K562 (cell line): ENCODE measurements around the gene LRRFIP2. TPM values are rescaled to one million over a fixed set of nuclear protein-coding genes. Genes with fewer than 3 reads are reported as not detected.

ENCODE experiments used
- ATAC-seq: fragments of 200-7000 bp; cut with Tn5 transposase; 3 replicates; pipeline ENCODE4 v1.9.1; 2020; ENCODE audit warnings: moderate library complexity
- BruUV-seq: library from RNA; stranded (reverse); fragments of 400-500 nt; replicated peaks from 2 replicates; lab custom pipeline; 2021; lab: Mats Ljungman, UMichigan
- CTCF ChIA-PET: fragments of 300-600 bp; formaldehyde crosslinking; extraction: SDS; loops from one replicate; lab custom pipeline; 2021; ENCODE audit warnings: low intra/inter-chr PET ratio; lab: Yijun Ruan, JAX
- POLR2A ChIA-PET: fragments of 300-600, 350-650 bp; sonication (Branson Sonifier 250); formaldehyde crosslinking; extraction: SDS; loops from one replicate; lab custom pipeline; 2021; ENCODE audit warnings: antibody characterized with exemption, inconsistent platforms; lab: Yijun Ruan, JAX
- DNase-seq, 4 experiments: peaks; one replicate each; pipeline versions ENCODE4 v3.0.0 to v3.0.0-alpha.2; 2011 to 2018; ENCODE audit warnings: low spot score in 3 of 4, mixed read lengths in 3 of 4; ENCODE audit errors: extremely low read depth in 1 of 4
- FAIRE-seq: peaks from 2 replicates; lab custom pipeline; 2011; peaks lifted over from hg19 to GRCh38; lab: Jason Lieb, UNC
- H2AFZ ChIP-seq: 2 replicates; pipeline ENCODE4 v1.6.0; 2011; ENCODE audit warnings: low read depth, low read length, control low read depth, inconsistent platforms
- H3K27ac ChIP-seq: fragments of 200-600 bp; 3 replicates; pipeline ENCODE4 v1.8.0; 2011; ENCODE audit warnings: low read depth, mild to moderate bottlenecking, control low read depth, inconsistent platforms, low read length, moderate library complexity, mixed read lengths; ENCODE audit errors: extremely low read depth
- H3K27me3 ChIP-seq, 2 experiments: fragments of 300-600 bp in 1 of 2; 2 replicates in 1 of 2; 3 replicates in 1 of 2; pipeline versions ENCODE4 v1.6.0 to v1.8.0; 2011; ENCODE audit warnings: inconsistent platforms in 2 of 2, low read length in 2 of 2, mild to moderate bottlenecking in 1 of 2, mixed read lengths in 1 of 2, moderate library complexity in 1 of 2; ENCODE audit not compliant: control insufficient read depth in 2 of 2, insufficient read depth in 2 of 2
- H3K36me3 ChIP-seq: fragments of 300-600 bp; 3 replicates; pipeline ENCODE4 v1.8.0; 2011; ENCODE audit warnings: mild to moderate bottlenecking, low read length, inconsistent platforms; ENCODE audit not compliant: control insufficient read depth, insufficient read depth
- H3K4me1 ChIP-seq, 2 experiments: fragments of 200-600 bp in 1 of 2; replicated peaks in 1 of 2; 2 replicates in 1 of 2; 3 replicates in 1 of 2; pipeline versions ENCODE4 v1.5.1 to v1.8.0; 2011; ENCODE audit warnings: inconsistent platforms in 2 of 2, low read length in 2 of 2, mild to moderate bottlenecking in 1 of 2, mixed read lengths in 1 of 2, moderate library complexity in 1 of 2; ENCODE audit not compliant: control insufficient read depth in 2 of 2, insufficient read depth in 2 of 2
- H3K4me2 ChIP-seq: 2 replicates; pipeline ENCODE4 v1.6.1; 2011; ENCODE audit warnings: low read length, control low read depth, inconsistent platforms, mixed read lengths; ENCODE audit not compliant: insufficient read depth
- H3K4me3 ChIP-seq: fragments of 200-600 bp; sonication (generic), shearing (Covaris generic); 2 replicates; pipeline ENCODE4 v1.5.1; 2016; ENCODE audit warnings: control low read depth, inconsistent platforms
- H3K79me2 ChIP-seq: fragments of 200-600 bp; 3 replicates; pipeline ENCODE4 v1.8.0; 2011; ENCODE audit warnings: low read length, inconsistent platforms; ENCODE audit not compliant: control insufficient read depth, insufficient read depth
- H3K9ac ChIP-seq, 2 experiments: 2 replicates each; pipeline versions ENCODE4 v1.6.0 to v1.6.1; 2011; ENCODE audit warnings: low read depth in 2 of 2, low read length in 2 of 2, control low read depth in 1 of 2, inconsistent platforms in 1 of 2, mild to moderate bottlenecking in 1 of 2, mixed read lengths in 1 of 2; ENCODE audit not compliant: insufficient read depth in 1 of 2
- H3K9me1 ChIP-seq: one replicate; pipeline ENCODE4 v1.6.0; 2011; ENCODE audit warnings: inconsistent platforms, mild to moderate bottlenecking, low read length, moderate library complexity; ENCODE audit not compliant: control insufficient read depth, insufficient read depth
- H3K9me3 ChIP-seq: replicated peaks from 2 replicates; pipeline ENCODE4 v1.5.1; 2011; ENCODE audit warnings: low read depth, low read length, inconsistent platforms; ENCODE audit not compliant: control insufficient read depth, insufficient read depth
- H4K20me1 ChIP-seq: replicated peaks from 2 replicates; pipeline ENCODE4 v1.6.1; 2011; ENCODE audit warnings: low read length, inconsistent platforms, mixed read lengths; ENCODE audit not compliant: control insufficient read depth, insufficient read depth
- ELF4 ChIP-seq: fragments of 450-650 bp; formaldehyde crosslinking; IDR thresholded peaks from 2 replicates; pipeline ENCODE4 v1.4.0; 2022; ENCODE audit warnings: missing genetic modification characterization
- ILK ChIP-seq: fragments of 450-650 bp; IDR thresholded peaks from 2 replicates; pipeline ENCODE4 v1.6.1; 2016; ENCODE audit warnings: missing genetic modification characterization, low read depth, mild to moderate bottlenecking, missing compliant biosample characterization, moderate library complexity, borderline replicate concordance
- ZNF121 ChIP-seq: sonication (generic); formaldehyde crosslinking; conservative IDR thresholded peaks from 2 replicates; pipeline ENCODE4 v1.8.0; 2022; ENCODE audit warnings: missing genetic modification reagents
- WGBS: fragments of 100-300 bp; shearing (Covaris generic); methylation state at CpG from one replicate; pipeline ENCODE4 v1.1.6; 2016; ENCODE audit warnings: low coverage, mixed read lengths; ENCODE audit not compliant: insufficient coverage; ENCODE audit errors: missing lambda C conversion rate; 5-methylcytosine and 5-hydroxymethylcytosine counted together
- in situ Hi-C: fragments of 300-500 bp; cut with MboI; formaldehyde crosslinking; loops from 4 replicates; pipeline ENCODE4 v1.15.0; 2018; ENCODE audit warnings: inconsistent platforms, mixed read lengths
- intact Hi-C: fragments of 100-400 bp; cut with micrococcal nuclease; formaldehyde crosslinking; loops from 2 replicates; pipeline ENCODE4 v1.14.2; 2022
- polyA plus RNA-seq, 8 experiments: library from polyadenylated mRNA; depleted of rRNA in 4 of 8; stranded (reverse) in 5 of 8; unstranded in 3 of 8; fragments of >200 nt; fragmentation: Nextera tagmentation in 2 of 8; fragmentation: Illumina TruSeq in 1 of 8; extraction: Ambion mirVana in 2 of 8; extraction: Trizol in 1 of 8; gene quantifications; 2 replicates each; pipeline versions ENCODE4 v1.2.1 to v1.2.3, GENCODE V29; 2011 to 2014; ENCODE audit warnings: inconsistent platforms in 1 of 8, missing spikeins in 1 of 8
- total RNA-seq, 7 experiments: library from RNA; depleted of rRNA in 6 of 7; stranded (reverse); fragments of >200 nt in 6 of 7; fragmentation: Illumina TruSeq in 2 of 7; extraction: Trizol in 2 of 7; gene quantifications; 2 replicates each; pipeline versions ENCODE4 v1.2.1 to v1.2.3, GENCODE V29; 2011 to 2021; ENCODE audit warnings: low replicate concordance in 1 of 7
- TF ChIP-seq, protein P1 (sequence below): fragments of 200-800 bp; sonication (Bioruptor generic); IDR thresholded peaks from 2 replicates; pipeline ENCODE4 v1.6.1; 2017; ENCODE audit warnings: missing genetic modification characterization, missing compliant biosample characterization

LRRFIP2 gene
- total and polyA plus RNA-seq, 9 of the 15 experiments (the other 6 are each of a cell fraction or from before 2014, with no cell fraction given), result 9.9 to 53.9 (median 42.7) TPM

DNA sequence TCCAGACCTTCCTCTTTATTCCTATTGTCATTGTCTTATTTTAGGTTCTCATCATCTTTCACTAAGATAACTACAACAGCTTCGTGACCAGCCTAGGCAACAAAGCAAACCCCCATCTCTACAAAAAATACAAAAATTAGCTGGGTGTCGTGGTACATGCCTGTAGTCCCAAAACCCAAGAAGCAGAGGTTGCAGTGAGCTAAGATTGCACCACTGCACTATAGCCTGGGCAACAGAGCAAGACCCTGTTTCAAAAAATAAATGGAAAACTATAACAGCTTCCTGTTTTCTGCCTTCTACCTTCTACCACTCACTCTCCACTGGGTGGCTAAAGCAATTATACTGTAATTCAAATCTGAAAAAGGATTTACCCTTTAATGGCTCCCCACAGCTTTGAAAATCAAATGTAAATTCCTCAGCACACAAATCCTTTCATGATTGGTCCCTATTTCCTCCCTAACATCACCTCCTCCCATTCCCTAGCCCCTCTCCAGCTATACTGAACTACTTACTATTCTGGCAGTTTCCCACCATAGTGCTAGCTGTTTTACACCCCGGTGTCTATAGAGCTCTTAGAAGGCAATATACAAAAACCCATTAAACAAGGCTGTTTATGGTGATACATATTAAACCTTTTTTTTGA is 33.4 kb downstream of the LRRFIP2 start:
- ATAC-seq (no peak), DNase-seq (no peak)
- no peaks in the 10 kb centered on the region for H3K9me1 ChIP-seq
- no peak overlapping the region for H3K4me2 ChIP-seq
- CTCF ChIA-PET, result no interaction called here
- no peaks in the 10 kb centered on the region for H3K79me2 ChIP-seq
- no peak overlapping the region for H2AFZ ChIP-seq
- TF ChIP-seq, protein P1, sequence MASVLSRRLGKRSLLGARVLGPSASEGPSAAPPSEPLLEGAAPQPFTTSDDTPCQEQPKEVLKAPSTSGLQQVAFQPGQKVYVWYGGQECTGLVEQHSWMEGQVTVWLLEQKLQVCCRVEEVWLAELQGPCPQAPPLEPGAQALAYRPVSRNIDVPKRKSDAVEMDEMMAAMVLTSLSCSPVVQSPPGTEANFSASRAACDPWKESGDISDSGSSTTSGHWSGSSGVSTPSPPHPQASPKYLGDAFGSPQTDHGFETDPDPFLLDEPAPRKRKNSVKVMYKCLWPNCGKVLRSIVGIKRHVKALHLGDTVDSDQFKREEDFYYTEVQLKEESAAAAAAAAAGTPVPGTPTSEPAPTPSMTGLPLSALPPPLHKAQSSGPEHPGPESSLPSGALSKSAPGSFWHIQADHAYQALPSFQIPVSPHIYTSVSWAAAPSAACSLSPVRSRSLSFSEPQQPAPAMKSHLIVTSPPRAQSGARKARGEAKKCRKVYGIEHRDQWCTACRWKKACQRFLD (CRISPR knock-in tag), result no peak
- TF ChIP-seq ILK (tag), result no peak
- 0 out of 2 replicates have a peak, but pooled peaks have one; percentile 31 for TF ChIP-seq ELF4 (CRISPR knock-in tag)
- TF ChIP-seq ZNF121 (CRISPR knock-in tag), result peak; percentile 38
- TF ChIP-seq, all 486 proteins: peak for 2
- no TSS peak for BruUV-seq
- Histone ChIP-seq H3K9ac (no peak overlapping the region), H3K27ac (no peak overlapping the region), H3K4me1 (peaks cover 0 to 14% of the 10 kb centered on the region in 2 experiments; a peak in 3 of 5 replicates), H3K27me3 (no peaks in the 10 kb centered on the region), H3K36me3 (peaks cover 21% of the 10 kb centered on the region), H3K9me3 (no peaks in the 10 kb centered on the region), H4K20me1 (no peaks in the 10 kb centered on the region; the same call in 1 of the 2 replicates), H3K4me3 (no peak overlapping the region)
- no peak for FAIRE-seq
- intact Hi-C loops, result no loop called here
- in situ Hi-C loops, result no loop called here
- 89% methylated on average over 3 of the region's 3 CpGs for WGBS
- POLR2A ChIA-PET, result interaction anchor here (1.1 to 1.9 kb wide), 5 partner anchors 10 to 27 kb away, joined by 3 to 9 read pairs (median 4); no protein-coding TSS in a partner anchor
